Heart left ventricle (tissue), 13 donors: ENCODE data around the gene C2orf76.

ENCODE experiments used
- POLR2A ChIP-seq, 2 donors: fragments of 450-650 bp; IDR thresholded peaks; one replicate each; pipeline ENCODE4 v1.6.1; 2017; ENCODE audit warnings: antibody characterized with exemption in 2 of 2, mild to moderate bottlenecking in 2 of 2, moderate library complexity in 2 of 2
- TF ChIP-seq, protein P1 (sequence below), 12 donors: fragments of 200-600 bp; sonication (generic) in 4 of 12; IDR thresholded peaks; one replicate each; pipeline versions ENCODE4 v1.5.0 to v1.8.0; 2018 to 2022; ENCODE audit warnings: antibody characterized with exemption in 12 of 12, mild to moderate bottlenecking in 5 of 12
- donor health status: ischemic (EF 13 %, LVEDD 7.1; RV severe dilation, severe dysfunction).
- donor health status: DM: no; HTN: yes; CAD: no.
- donor health status: DM: no; HTN: no; CAD: no.
- donor health status: ischemic (EF 25% LVEDD 6.9; RV normal size, moderate dysfunction).
- donor health status: ischemic (EF 25% LVEDD 5.7; RV mildly dilated, moderate dysfunction).
- donor health status: ischemic (EF 35%, LVEDD 5.7; RV mildly dilated, moderate dysfunction).
- donor health status: nonischemic (EF 11% LVEDD 7.7; RV severe dilation, severe dysfunction).
- donor health status: DM: yes; HTN: yes; CAD: no.
- donor health status: PGD.
- donor health status: ischemic (EF 29% LVEDD 5.4; RV normal size, mild dysfunction).
- donor health status: nonischemic (EF 23%, LVEDD 6.1; RV moderate dilation, normal function).

DNA sequence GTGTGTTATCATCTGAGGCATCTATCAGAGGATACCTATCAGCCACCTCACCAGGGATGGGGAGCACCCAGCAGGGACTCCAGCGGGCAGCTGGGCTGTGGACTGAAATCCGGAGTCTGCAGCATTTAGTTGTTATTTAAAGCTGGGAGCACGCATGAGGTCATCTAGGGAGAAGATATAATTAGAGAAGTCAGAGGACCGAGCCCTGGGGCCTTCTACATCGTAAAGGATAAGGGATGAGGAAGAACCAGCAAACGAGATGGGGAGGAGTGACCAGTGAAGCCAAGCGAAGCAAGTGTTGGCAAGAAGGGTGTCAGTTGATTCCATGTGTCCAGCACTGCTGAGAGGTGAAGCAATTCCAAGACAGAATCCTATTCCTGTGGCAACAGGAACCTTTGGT, 72.7 kb downstream of the C2orf76 start:
- TF ChIP-seq, protein P1, sequence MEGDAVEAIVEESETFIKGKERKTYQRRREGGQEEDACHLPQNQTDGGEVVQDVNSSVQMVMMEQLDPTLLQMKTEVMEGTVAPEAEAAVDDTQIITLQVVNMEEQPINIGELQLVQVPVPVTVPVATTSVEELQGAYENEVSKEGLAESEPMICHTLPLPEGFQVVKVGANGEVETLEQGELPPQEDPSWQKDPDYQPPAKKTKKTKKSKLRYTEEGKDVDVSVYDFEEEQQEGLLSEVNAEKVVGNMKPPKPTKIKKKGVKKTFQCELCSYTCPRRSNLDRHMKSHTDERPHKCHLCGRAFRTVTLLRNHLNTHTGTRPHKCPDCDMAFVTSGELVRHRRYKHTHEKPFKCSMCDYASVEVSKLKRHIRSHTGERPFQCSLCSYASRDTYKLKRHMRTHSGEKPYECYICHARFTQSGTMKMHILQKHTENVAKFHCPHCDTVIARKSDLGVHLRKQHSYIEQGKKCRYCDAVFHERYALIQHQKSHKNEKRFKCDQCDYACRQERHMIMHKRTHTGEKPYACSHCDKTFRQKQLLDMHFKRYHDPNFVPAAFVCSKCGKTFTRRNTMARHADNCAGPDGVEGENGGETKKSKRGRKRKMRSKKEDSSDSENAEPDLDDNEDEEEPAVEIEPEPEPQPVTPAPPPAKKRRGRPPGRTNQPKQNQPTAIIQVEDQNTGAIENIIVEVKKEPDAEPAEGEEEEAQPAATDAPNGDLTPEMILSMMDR (IDR thresholded peaks at IDR 0.05): no peak
- no peak for TF ChIP-seq POLR2A (IDR thresholded peaks at IDR 0.05)
